GM08714 (cell line): ENCODE measurements around the gene DCAF5.

Source experiments
- H3K4me3 ChIP-seq: fragments of 200-500 bp; sonication (Bioruptor generic); 2 replicates; pipeline ENCODE4 v1.5.1; 2014; ENCODE audit warnings: mild to moderate bottlenecking, low read length, inconsistent platforms
- ZNF274 ChIP-seq: IDR thresholded peaks from 2 replicates; pipeline ENCODE4 v1.6.1; 2012; ENCODE audit warnings: mild to moderate bottlenecking, low read depth, low read length

DCAF5 gene

GRCh38 chr14:69050240-69051184, 102.4 kb downstream of the DCAF5 start:
- H3K4me3 ChIP-seq = no peak overlapping the region
- no peak for TF ChIP-seq ZNF274

GRCh38 chr14:69049675-69050074, 103.2 kb downstream of the DCAF5 start:
- TF ChIP-seq ZNF274 = no peak
- no peak overlapping the region for H3K4me3 ChIP-seq

- no peak for TF ChIP-seq ZNF274
- H3K4me3 ChIP-seq = no peak overlapping the region
Observed at GRCh38 chr14:69048456-69048855, 104.5 kb downstream of the DCAF5 start.

- TF ChIP-seq ZNF274 = no peak
- H3K4me3 ChIP-seq = no peak overlapping the region
Observed at GRCh38 chr14:69047255-69047654, 105.7 kb downstream of the DCAF5 start.

GRCh38 chr14:69046476-69046860, 106.5 kb downstream of the DCAF5 start:
- TF ChIP-seq ZNF274 = no peak
- H3K4me3 ChIP-seq = no peak overlapping the region

- TF ChIP-seq ZNF274 = no peak
- no peak overlapping the region for H3K4me3 ChIP-seq
Observed at GRCh38 chr14:69045857-69046475, 107.0 kb downstream of the DCAF5 start.

GRCh38 chr14:69044965-69045555, 107.9 kb downstream of the DCAF5 start:
- H3K4me3 ChIP-seq = no peak overlapping the region
- no peak for TF ChIP-seq ZNF274

- TF ChIP-seq ZNF274 = no peak
Observed at GRCh38 chr14:69044296-69044695, 108.6 kb downstream of the DCAF5 start.

GRCh38 chr14:69043596-69044260, 109.2 kb downstream of the DCAF5 start:
- H3K4me3 ChIP-seq = no peak overlapping the region

More at GRCh38 chr14:69044296-69044695, 108.6 kb downstream of the DCAF5 start:
- H3K4me3 ChIP-seq = no peak overlapping the region

GRCh38 chr14:69042787-69043444, 110.0 kb downstream of the DCAF5 start:
- TF ChIP-seq ZNF274 = no peak
- H3K4me3 ChIP-seq = no peak overlapping the region

More at GRCh38 chr14:69043596-69044260, 109.2 kb downstream of the DCAF5 start:
- TF ChIP-seq ZNF274 = no peak

- no peak overlapping the region for H3K4me3 ChIP-seq
- no peak for TF ChIP-seq ZNF274
Observed at GRCh38 chr14:69042299-69042698, 110.6 kb downstream of the DCAF5 start.

- TF ChIP-seq ZNF274 = no peak
- no peak overlapping the region for H3K4me3 ChIP-seq
Observed at GRCh38 chr14:69041783-69042182, 111.1 kb downstream of the DCAF5 start.

- no peak for TF ChIP-seq ZNF274
- H3K4me3 ChIP-seq = no peak overlapping the region
Observed at GRCh38 chr14:69040353-69040752, 112.6 kb downstream of the DCAF5 start.

- no peak overlapping the region for H3K4me3 ChIP-seq
- TF ChIP-seq ZNF274 = no peak
Observed at GRCh38 chr14:69039288-69039628, 113.7 kb downstream of the DCAF5 start.
